ENCODE results near the gene OPTC.

Gene OPTC

DNA sequence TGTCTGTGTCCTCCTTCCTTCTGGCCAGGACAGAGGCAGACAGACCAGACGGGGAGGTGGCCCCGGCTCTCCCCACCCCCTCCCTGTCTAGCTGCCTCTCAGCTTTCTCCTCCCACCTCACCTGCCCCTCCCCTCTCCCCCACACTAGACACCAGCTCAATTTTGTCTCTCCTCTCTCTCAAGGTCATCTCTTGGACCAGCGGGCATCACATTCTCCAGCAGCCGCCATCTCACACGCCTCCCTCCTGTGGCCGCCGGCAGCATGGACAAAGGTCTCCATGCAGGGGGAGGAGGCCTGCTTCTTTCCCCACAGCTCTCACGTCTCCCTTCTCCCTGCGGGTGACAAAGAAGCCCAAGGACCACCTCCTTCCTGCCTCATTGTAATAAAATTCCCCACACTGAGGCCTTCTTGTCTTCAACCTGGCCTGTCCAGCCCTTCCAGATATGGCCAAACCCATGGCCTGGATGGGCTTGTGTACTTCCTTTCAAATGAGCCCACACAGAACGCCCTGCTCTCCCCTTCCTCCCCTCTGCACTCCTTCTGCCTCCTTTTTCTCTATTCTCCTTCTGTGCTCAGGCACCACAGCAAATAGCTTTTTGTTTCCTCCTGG is 14.6 kb downstream of the OPTC start:
- no peaks in the 10 kb centered on the region for H3K27me3 ChIP-seq (ENCODE audit: insufficient read depth, low read length, poor library complexity, severe bottlenecking)
- H4K20me1 ChIP-seq (ENCODE audit: insufficient read depth, low read length, poor library complexity, severe bottlenecking): no peaks in the 10 kb centered on the region

GRCh38 chr1:203509135-203509534 is 15.2 kb downstream of the OPTC start:
- no peak overlapping the region for H3K9ac ChIP-seq (ENCODE audit: low read depth, low read length, poor library complexity, severe bottlenecking)
- no peak for TF ChIP-seq EZH2phosphoT487 (IDR thresholded peaks at IDR 0.05; ENCODE audit: borderline replicate concordance)
- TF ChIP-seq, protein P1, sequence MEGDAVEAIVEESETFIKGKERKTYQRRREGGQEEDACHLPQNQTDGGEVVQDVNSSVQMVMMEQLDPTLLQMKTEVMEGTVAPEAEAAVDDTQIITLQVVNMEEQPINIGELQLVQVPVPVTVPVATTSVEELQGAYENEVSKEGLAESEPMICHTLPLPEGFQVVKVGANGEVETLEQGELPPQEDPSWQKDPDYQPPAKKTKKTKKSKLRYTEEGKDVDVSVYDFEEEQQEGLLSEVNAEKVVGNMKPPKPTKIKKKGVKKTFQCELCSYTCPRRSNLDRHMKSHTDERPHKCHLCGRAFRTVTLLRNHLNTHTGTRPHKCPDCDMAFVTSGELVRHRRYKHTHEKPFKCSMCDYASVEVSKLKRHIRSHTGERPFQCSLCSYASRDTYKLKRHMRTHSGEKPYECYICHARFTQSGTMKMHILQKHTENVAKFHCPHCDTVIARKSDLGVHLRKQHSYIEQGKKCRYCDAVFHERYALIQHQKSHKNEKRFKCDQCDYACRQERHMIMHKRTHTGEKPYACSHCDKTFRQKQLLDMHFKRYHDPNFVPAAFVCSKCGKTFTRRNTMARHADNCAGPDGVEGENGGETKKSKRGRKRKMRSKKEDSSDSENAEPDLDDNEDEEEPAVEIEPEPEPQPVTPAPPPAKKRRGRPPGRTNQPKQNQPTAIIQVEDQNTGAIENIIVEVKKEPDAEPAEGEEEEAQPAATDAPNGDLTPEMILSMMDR (conservative IDR thresholded peaks at IDR 0.05; ENCODE audit: low read length): no peak
- no peaks in the 10 kb centered on the region for H3K9me3 ChIP-seq (ENCODE audit: insufficient read depth, low read depth, low read length)
- no peaks in the 10 kb centered on the region for H3K36me3 ChIP-seq (ENCODE audit: insufficient read depth, low read length)
- H3K9me2 ChIP-seq (replicated peaks; ENCODE audit: low read depth, low read length): no peaks in the 10 kb centered on the region
- no peak overlapping the region for H3K4me2 ChIP-seq (ENCODE audit: low read depth, low read length, poor library complexity, severe bottlenecking)
- H3F3A ChIP-seq (ENCODE audit: low read depth): no peaks in the 10 kb centered on the region
- H4K20me1 ChIP-seq (ENCODE audit: insufficient read depth, low read length, poor library complexity, severe bottlenecking): no peaks in the 10 kb centered on the region
- peaks cover 7% of the 10 kb centered on the region for H3K4me1 ChIP-seq (ENCODE audit: insufficient read depth, low read length, poor library complexity, severe bottlenecking)
- H3K27me3 ChIP-seq (ENCODE audit: insufficient read depth, low read length, poor library complexity, severe bottlenecking): no peaks in the 10 kb centered on the region
- no peak overlapping the region for H3K4me3 ChIP-seq (ENCODE audit: low read length, poor library complexity, severe bottlenecking)
- no peaks in the 10 kb centered on the region for H3K79me2 ChIP-seq (ENCODE audit: insufficient read depth, low read length)
- peak overlapping the region; percentile 31; the same call in 1 of the 2 replicates for H2AFZ ChIP-seq (ENCODE audit: low read length)

More for the DNA sequence above, 14.6 kb downstream of the OPTC start:
- Histone ChIP-seq H3K79me2 (ENCODE audit: insufficient read depth, low read length) (no peaks in the 10 kb centered on the region), H3K4me3 (ENCODE audit: low read length, poor library complexity, severe bottlenecking) (no peak overlapping the region), H3K9me3 (ENCODE audit: insufficient read depth, low read depth, low read length) (no peaks in the 10 kb centered on the region), H3K36me3 (ENCODE audit: insufficient read depth, low read length) (no peaks in the 10 kb centered on the region), H3K9ac (ENCODE audit: low read depth, low read length, poor library complexity, severe bottlenecking) (no peak overlapping the region), H3K9me2 (replicated peaks; ENCODE audit: low read depth, low read length) (no peaks in the 10 kb centered on the region), H3K4me1 (ENCODE audit: insufficient read depth, low read length, poor library complexity, severe bottlenecking) (peaks cover 7% of the 10 kb centered on the region), H3K4me2 (ENCODE audit: low read depth, low read length, poor library complexity, severe bottlenecking) (no peak overlapping the region), H2AFZ (ENCODE audit: low read length) (peak overlapping the region; percentile 31; the same call in 1 of the 2 replicates), H3F3A (ENCODE audit: low read depth) (no peaks in the 10 kb centered on the region)
- TF ChIP-seq, protein P1 (conservative IDR thresholded peaks at IDR 0.05; ENCODE audit: low read length): no peak
- no peak for TF ChIP-seq EZH2phosphoT487 (IDR thresholded peaks at IDR 0.05; ENCODE audit: borderline replicate concordance)

- Histone ChIP-seq H3K79me2 (ENCODE audit: insufficient read depth, low read length) (no peaks in the 10 kb centered on the region), H3K4me2 (ENCODE audit: low read depth, low read length, poor library complexity, severe bottlenecking) (no peak overlapping the region), H2AFZ (ENCODE audit: low read length) (no peak overlapping the region), H3K9ac (ENCODE audit: low read depth, low read length, poor library complexity, severe bottlenecking) (no peak overlapping the region), H3K36me3 (ENCODE audit: insufficient read depth, low read length) (no peaks in the 10 kb centered on the region), H3K4me3 (ENCODE audit: low read length, poor library complexity, severe bottlenecking) (no peak overlapping the region), H3K27me3 (ENCODE audit: insufficient read depth, low read length, poor library complexity, severe bottlenecking) (no peaks in the 10 kb centered on the region), H3K9me2 (replicated peaks; ENCODE audit: low read depth, low read length) (no peaks in the 10 kb centered on the region), H3K4me1 (ENCODE audit: insufficient read depth, low read length, poor library complexity, severe bottlenecking) (peaks cover 7% of the 10 kb centered on the region), H4K20me1 (ENCODE audit: insufficient read depth, low read length, poor library complexity, severe bottlenecking) (no peaks in the 10 kb centered on the region), H3K9me3 (ENCODE audit: insufficient read depth, low read depth, low read length) (no peaks in the 10 kb centered on the region), H3F3A (ENCODE audit: low read depth) (no peaks in the 10 kb centered on the region)
- TF ChIP-seq EZH2phosphoT487 (IDR thresholded peaks at IDR 0.05; ENCODE audit: borderline replicate concordance): no peak
- TF ChIP-seq, protein P1 (conservative IDR thresholded peaks at IDR 0.05; ENCODE audit: low read length): no peak
Measured at GRCh38 chr1:203511513-203511912, 17.6 kb downstream of the OPTC start.
